Uterus (tissue), 4 donors: ENCODE data around the gene SGSM2. TPM values are rescaled to one million over a fixed set of nuclear protein-coding genes. Genes with fewer than 3 reads are reported as not detected.

ENCODE experiments used
- DNase-seq, 2 donors: peaks; one replicate each; pipeline ENCODE4 v3.0.0-alpha.2; 2019 to 2020
- H3K27ac ChIP-seq, 2 donors: fragments of 200-600 bp; sonication (generic); 1 replicate in 1 of 2; 2 replicates in 1 of 2; pipeline ENCODE4 v1.5.1; 2016 to 2018
- H3K27me3 ChIP-seq, 2 donors: fragments of 200-600 bp; sonication (generic); one replicate each; pipeline ENCODE4 v1.5.1; 2018 to 2019; ENCODE audit warnings: control low read depth in 1 of 2
- H3K36me3 ChIP-seq, 2 donors: fragments of 200-600 bp; sonication (generic); one replicate each; pipeline ENCODE4 v1.5.1; 2019; ENCODE audit warnings: control low read depth in 1 of 2
- H3K4me1 ChIP-seq, 2 donors: fragments of 200-600 bp; sonication (generic); one replicate each; pipeline ENCODE4 v1.5.1; 2018 to 2019; ENCODE audit warnings: control low read depth in 1 of 2
- H3K4me3 ChIP-seq, 2 donors: fragments of 200-600 bp; sonication (generic); 1 replicate in 1 of 2; 2 replicates in 1 of 2; pipeline ENCODE4 v1.5.1; 2018 to 2019; ENCODE audit warnings: mild to moderate bottlenecking in 1 of 2
- H3K9me3 ChIP-seq, 2 donors: fragments of 200-600 bp; sonication (generic); one replicate each; pipeline ENCODE4 v1.5.1; 2019; ENCODE audit warnings: control low read depth in 1 of 2
- POLR2A ChIP-seq, 2 donors: fragments of 450-650 bp; IDR thresholded peaks; one replicate each; pipeline ENCODE4 v1.6.1; 2016; ENCODE audit warnings: antibody characterized with exemption in 2 of 2, mild to moderate bottlenecking in 1 of 2, moderate library complexity in 1 of 2
- intact Hi-C: fragments of 100-400 bp; cut with DNase I; formaldehyde crosslinking; loops from one replicate; pipeline ENCODE4 v1.15.1; 2023; ENCODE audit warnings: low total_unique reads
- total RNA-seq, 4 donors: library from RNA; depleted of rRNA in 3 of 4; stranded (reverse); fragments of >200 nt in 3 of 4; gene quantifications; one replicate each; pipeline versions ENCODE4 v1.1.0 to v1.2.4, GENCODE V29; 2014 to 2023
- TF ChIP-seq, protein P1 (sequence below), 4 experiments: fragments of 200-600 bp in 2 of 4; fragments of 450-650 bp in 2 of 4; sonication (generic) in 2 of 4; IDR thresholded peaks; one replicate each; pipeline ENCODE4 v1.5.1; 2016 to 2019; ENCODE audit warnings: antibody characterized with exemption in 4 of 4, mild to moderate bottlenecking in 2 of 4, moderate library complexity in 1 of 4
- donor health status: DM: yes; HTN: yes; CAD: no.

The SGSM2 gene
- total RNA-seq, 4 donors from 2014 or later = 13.2 to 77.5 (median 51.2) TPM

DNA sequence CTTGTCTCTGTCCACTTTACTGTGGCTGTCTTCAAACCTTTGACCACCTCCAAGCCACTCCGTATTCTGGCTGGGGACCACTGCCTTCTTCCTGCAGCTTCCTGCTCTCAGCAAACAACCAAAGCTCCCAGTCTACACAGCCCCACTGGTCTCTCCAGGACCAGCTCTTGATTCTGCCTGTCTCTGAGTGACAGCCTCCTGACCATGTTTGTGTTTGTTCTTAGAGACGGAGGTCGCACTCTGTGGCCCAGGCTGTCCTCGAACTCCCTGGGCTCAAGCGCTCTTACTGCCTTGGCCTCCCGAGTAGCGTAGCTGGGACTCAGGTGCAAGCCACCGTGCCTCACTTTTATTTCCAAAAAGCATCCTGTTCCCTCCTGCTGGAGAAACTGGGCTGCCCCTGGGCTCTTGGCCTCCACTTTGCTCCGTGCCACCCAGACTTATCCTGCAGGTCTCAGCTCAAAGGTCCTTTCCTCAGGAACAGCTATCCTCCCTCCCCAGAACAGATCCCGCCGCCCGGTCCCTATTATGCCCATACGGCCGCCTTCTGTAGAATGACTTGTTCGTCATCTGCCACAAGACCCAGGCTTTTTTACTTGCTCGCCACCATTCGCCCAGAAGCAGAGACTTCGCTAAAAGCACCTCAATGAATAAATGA lies 54.4 kb downstream of the SGSM2 start:
- Histone ChIP-seq H3K27ac (peak overlapping the region; percentile 79 to 100), H3K27me3 (no peaks in the 10 kb centered on the region), H3K4me1 (peaks cover 28 to 46% of the 10 kb centered on the region in 2 donors), H3K36me3 (no peaks in the 10 kb centered on the region), H3K9me3 (no peaks in the 10 kb centered on the region), H3K4me3 (peak overlapping the region in 1 of 2 donors; percentile 33)
- TF ChIP-seq, protein P1, sequence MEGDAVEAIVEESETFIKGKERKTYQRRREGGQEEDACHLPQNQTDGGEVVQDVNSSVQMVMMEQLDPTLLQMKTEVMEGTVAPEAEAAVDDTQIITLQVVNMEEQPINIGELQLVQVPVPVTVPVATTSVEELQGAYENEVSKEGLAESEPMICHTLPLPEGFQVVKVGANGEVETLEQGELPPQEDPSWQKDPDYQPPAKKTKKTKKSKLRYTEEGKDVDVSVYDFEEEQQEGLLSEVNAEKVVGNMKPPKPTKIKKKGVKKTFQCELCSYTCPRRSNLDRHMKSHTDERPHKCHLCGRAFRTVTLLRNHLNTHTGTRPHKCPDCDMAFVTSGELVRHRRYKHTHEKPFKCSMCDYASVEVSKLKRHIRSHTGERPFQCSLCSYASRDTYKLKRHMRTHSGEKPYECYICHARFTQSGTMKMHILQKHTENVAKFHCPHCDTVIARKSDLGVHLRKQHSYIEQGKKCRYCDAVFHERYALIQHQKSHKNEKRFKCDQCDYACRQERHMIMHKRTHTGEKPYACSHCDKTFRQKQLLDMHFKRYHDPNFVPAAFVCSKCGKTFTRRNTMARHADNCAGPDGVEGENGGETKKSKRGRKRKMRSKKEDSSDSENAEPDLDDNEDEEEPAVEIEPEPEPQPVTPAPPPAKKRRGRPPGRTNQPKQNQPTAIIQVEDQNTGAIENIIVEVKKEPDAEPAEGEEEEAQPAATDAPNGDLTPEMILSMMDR (IDR thresholded peaks at IDR 0.05) = no peak
- TF ChIP-seq POLR2A (IDR thresholded peaks at IDR 0.05) = no peak
- intact Hi-C loops = no loop called here
- DNase-seq = no peak

DNA sequence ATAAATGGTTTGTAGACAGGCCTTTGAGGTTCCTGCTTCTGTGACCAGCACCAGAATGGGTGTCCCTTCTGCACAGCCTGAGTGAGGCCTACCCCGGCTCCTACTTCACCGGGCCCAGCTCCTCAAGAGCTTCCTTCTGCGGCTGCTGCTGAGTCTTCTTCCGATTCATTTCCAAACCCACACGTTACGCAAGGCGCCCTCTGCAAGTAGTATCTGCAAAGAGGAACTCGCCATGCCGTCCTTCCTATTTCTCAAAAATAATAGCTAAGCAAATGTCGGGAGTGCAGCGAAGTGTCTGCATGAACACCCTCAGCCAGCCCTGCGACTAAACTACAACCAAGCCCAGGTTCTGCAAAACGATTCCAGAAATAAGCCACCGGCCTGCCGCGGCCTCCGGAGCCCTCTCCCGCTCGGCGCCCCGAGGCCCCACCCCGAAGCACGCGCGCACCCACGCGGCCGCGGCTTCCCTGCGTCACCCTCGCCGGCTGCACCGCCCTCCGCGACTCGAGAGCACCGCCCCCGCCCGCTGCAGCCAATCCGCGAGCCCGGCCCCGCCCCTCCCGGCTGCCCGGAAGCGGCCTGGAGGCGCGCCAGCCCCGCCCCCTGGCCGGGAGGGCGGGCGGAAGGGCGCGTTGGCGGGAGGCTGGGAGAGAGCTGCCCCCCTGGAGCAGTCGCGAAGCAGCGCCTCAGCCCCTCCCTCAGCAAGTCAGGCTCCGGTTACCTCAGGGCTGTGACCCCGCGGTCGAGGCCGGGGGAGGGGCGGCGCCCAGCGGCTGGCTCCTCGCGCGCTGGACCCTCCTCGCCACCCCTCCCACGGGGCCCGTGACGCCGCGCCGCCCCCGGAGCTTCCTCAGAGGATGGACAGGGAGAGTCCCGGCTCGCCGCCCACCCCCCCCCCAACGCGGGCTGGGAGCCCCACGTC lies 55.2 kb downstream of the SGSM2 start:
- peaks cover 28 to 50% of the 10 kb centered on the region in 2 donors for H3K4me1 ChIP-seq
- H3K36me3 ChIP-seq = no peaks in the 10 kb centered on the region
- intact Hi-C loops = no loop called here

GRCh38 chr17:2393174-2393953 lies 56.1 kb downstream of the SGSM2 start:
- Histone ChIP-seq H3K4me1 (peaks cover 28 to 59% of the 10 kb centered on the region in 2 donors), H3K27me3 (no peaks in the 10 kb centered on the region), H3K9me3 (no peaks in the 10 kb centered on the region), H3K4me3 (peak overlapping the region; percentile 64 to 82), H3K27ac (peak overlapping the region; percentile 99 to 100), H3K36me3 (no peaks in the 10 kb centered on the region)
- intact Hi-C loops = no loop called here
- TF ChIP-seq, protein P1 (IDR thresholded peaks at IDR 0.05) = no peak
- peak; percentile 73 to 94 for TF ChIP-seq POLR2A (IDR thresholded peaks at IDR 0.05)
- peak; percentile 89 to 92 for DNase-seq

More for the DNA sequence above, 55.2 kb downstream of the SGSM2 start:
- Histone ChIP-seq H3K4me3 (peak overlapping the region; percentile 64 to 82), H3K9me3 (no peaks in the 10 kb centered on the region), H3K27ac (peak overlapping the region; percentile 99 to 100), H3K27me3 (no peaks in the 10 kb centered on the region)
- peak; percentile 94 to 96 for DNase-seq
- TF ChIP-seq POLR2A (IDR thresholded peaks at IDR 0.05) = peak; percentile 47 to 85
- TF ChIP-seq, protein P1 (IDR thresholded peaks at IDR 0.05) = peak in 1 of 4 experiments; percentile 16

DNA sequence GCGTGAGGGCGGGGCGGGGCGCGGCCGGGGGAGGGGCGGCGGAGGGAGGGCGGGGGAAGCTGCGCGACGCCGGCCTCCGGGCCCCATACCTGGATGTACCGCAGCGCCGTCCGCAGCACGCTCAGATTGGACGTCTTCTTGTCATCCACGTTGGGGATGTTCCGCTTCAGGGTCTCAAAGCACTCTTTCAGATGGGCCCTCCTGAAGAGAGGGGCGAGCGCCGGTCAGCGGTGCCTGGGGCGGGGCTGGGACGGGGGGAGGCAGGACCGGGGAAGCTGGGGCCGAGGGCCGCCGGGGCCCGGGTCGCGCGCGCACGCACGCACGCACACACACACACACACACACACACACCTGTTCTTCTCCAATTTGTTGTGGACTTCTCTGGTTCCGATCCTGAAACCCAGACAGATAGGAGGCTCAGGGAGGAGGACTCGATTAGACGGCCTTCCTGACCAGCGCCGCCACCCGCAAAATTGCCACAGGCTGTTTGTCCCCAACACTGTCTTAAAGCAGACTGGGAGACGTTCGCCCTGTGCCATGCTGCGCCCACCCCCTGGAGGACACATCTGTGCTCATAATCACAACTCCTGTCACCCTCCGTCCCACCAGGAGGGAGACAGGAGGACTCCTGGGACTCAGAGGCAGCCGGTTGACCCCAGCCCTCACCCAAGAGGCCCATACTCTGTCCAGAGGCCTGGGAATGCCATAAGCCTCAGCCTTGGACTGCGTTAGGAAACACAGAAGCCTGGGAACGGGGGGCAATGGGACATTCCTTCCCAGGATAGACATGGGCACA lies 56.9 kb downstream of the SGSM2 start:
- H3K4me3 ChIP-seq = peak overlapping the region; percentile 64 to 82

More for the DNA sequence above, 56.9 kb downstream of the SGSM2 start:
- no peaks in the 10 kb centered on the region for H3K36me3 ChIP-seq
- no peaks in the 10 kb centered on the region for H3K9me3 ChIP-seq
- H3K27ac ChIP-seq = peak overlapping the region; percentile 99 to 100
- DNase-seq = no peak
- no peaks in the 10 kb centered on the region for H3K27me3 ChIP-seq
- intact Hi-C loops = no loop called here
- peaks cover 28 to 62% of the 10 kb centered on the region in 2 donors for H3K4me1 ChIP-seq
- TF ChIP-seq, protein P1 (IDR thresholded peaks at IDR 0.05) = no peak
- TF ChIP-seq POLR2A (IDR thresholded peaks at IDR 0.05) = no peak
